Naive B cell (primary cell): ENCODE results near the gene SEL1L3. TPM values are rescaled to one million over a fixed set of nuclear protein-coding genes. Genes with fewer than 3 reads are reported as not detected.

Experiments
- ATAC-seq, 2 donors: fragments of 150-1000 bp; cut with Tn5 transposase; 2 replicates each; pipeline ENCODE4 v1.10.0; 2021; ENCODE audit warnings: low read depth in 2 of 2, mild to moderate bottlenecking in 2 of 2, moderate library complexity in 2 of 2
- DNase-seq: peaks from one replicate; pipeline ENCODE4 v3.0.0; 2022
- H3K27ac Mint-ChIP-seq, 6 donors: one replicate each; pipeline ENCODE4 v1.8.0; 2020 to 2022; ENCODE audit warnings: mild to moderate bottlenecking in 6 of 6, mixed read lengths in 6 of 6, moderate library complexity in 5 of 6, inconsistent platforms in 2 of 6
- H3K27me3 Mint-ChIP-seq, 3 donors: one replicate each; pipeline ENCODE4 v1.8.0; 2021 to 2022; ENCODE audit warnings: mixed read lengths in 3 of 3, mild to moderate bottlenecking in 1 of 3
- H3K36me3 Mint-ChIP-seq, 2 donors: one replicate each; pipeline ENCODE4 v1.8.0; 2020 to 2022; ENCODE audit warnings: mixed read lengths in 2 of 2, inconsistent platforms in 1 of 2, mild to moderate bottlenecking in 1 of 2
- H3K4me1 Mint-ChIP-seq, 3 donors: one replicate each; pipeline ENCODE4 v1.8.0; 2020 to 2022; ENCODE audit warnings: mixed read lengths in 3 of 3, inconsistent platforms in 1 of 3, mild to moderate bottlenecking in 1 of 3, moderate library complexity in 1 of 3
- H3K4me3 Mint-ChIP-seq, 8 donors: one replicate each; pipeline ENCODE4 v1.8.0; 2020 to 2022; ENCODE audit warnings: mild to moderate bottlenecking in 8 of 8, mixed read lengths in 8 of 8, moderate library complexity in 8 of 8, inconsistent platforms in 2 of 8
- H3K9me3 Mint-ChIP-seq, 7 donors: one replicate each; pipeline ENCODE4 v1.8.0; 2020 to 2022; ENCODE audit warnings: mixed read lengths in 7 of 7, mild to moderate bottlenecking in 5 of 7, inconsistent platforms in 2 of 7, moderate library complexity in 1 of 7
- polyA plus RNA-seq, 6 donors: library from polyadenylated mRNA; unstranded; fragments of 300-500 nt; fragmentation: Illumina TruSeq; gene quantifications; one replicate each; pipeline ENCODE4 v1.2.3, GENCODE V29; 2021; ENCODE audit warnings: low read depth in 6 of 6

Gene SEL1L3
- polyA plus RNA-seq, 6 donors from 2014 or later, result 129 to 288 (median 195) TPM

- DNase-seq, result no peak
- Mint-ChIP-seq H3K9me3 (no peaks in the 10 kb centered on the region), H3K36me3 (peaks cover 35 to 49% of the 10 kb centered on the region in 2 donors), H3K27ac (no peak overlapping the region), H3K4me3 (no peak overlapping the region), H3K4me1 (peaks cover 0 to 12% (median 0%) of the 10 kb centered on the region in 3 donors), H3K27me3 (no peaks in the 10 kb centered on the region)
- no peak for ATAC-seq
Observed at GRCh38 chr4:25818371-25818871, 44.4 kb downstream of the SEL1L3 start.

DNA sequence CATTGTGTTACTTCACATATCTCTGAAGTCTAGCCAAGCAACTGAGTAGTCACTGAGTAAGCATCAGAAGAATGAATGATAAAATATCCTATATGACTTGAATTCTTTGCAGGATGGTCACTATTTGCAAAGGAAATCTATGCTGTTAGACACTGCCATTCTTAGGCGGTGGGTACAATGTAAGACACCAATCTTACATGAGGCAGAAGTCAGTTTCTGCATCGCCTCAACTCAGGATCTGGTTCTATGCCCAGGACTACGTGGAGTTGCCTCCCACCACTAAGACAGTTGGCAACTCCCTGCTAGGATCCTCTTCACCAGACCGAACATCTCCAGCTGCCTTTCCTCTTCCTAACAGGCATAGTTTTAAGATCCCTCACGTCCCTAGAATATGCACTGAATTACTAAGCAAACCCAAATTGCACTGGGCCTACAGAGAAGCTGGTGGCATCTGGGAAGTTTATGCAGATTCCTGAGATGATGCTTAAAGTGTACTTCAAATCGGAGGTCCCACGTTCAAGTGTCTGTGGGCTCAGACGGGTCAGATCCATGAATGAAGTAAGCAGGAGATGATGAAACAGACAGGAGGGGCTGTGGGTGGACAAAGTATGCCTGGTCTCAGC lies 45.6 kb downstream of the SEL1L3 start:
- no peak overlapping the region for H3K4me3 Mint-ChIP-seq
- ATAC-seq (no peak), DNase-seq (no peak)
- no peaks in the 10 kb centered on the region for H3K9me3 Mint-ChIP-seq
- no peak overlapping the region for H3K27ac Mint-ChIP-seq
- no peaks in the 10 kb centered on the region for H3K27me3 Mint-ChIP-seq
- H3K36me3 Mint-ChIP-seq, result peaks cover 35 to 47% of the 10 kb centered on the region in 2 donors
- H3K4me1 Mint-ChIP-seq, result peaks cover 0 to 7% (median 0%) of the 10 kb centered on the region in 3 donors

DNA sequence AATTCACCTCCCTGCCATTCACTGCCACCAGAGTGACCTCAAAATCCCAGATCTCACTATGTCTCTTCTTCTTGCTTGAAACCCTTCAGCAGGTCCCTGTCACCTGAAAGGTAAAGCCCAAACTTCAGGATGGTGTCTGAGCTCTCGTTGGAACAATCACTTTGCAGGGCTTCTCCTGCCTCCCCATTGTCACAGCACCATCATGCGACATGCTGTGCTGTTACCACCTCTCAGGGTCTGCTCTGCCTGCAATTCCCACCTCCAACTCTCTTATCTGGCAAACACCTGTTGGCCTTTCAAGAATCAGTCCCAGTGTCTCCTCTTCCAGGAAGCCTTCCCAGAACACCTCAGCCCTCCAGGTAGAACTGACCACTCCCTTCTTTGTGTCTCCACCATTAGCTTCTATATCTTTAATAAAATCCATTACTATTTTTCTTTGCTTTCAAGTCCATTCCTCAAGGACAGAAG lies 46.2 kb downstream of the SEL1L3 start:
- Mint-ChIP-seq H3K4me3 (no peak overlapping the region), H3K9me3 (no peaks in the 10 kb centered on the region), H3K27ac (peak overlapping the region in 2 of 6 donors; percentile 24 to 74), H3K4me1 (peaks cover 0 to 7% (median 0%) of the 10 kb centered on the region in 3 donors), H3K36me3 (peaks cover 39 to 49% of the 10 kb centered on the region in 2 donors), H3K27me3 (no peaks in the 10 kb centered on the region)
- no peak for ATAC-seq
- DNase-seq, result no peak

DNA sequence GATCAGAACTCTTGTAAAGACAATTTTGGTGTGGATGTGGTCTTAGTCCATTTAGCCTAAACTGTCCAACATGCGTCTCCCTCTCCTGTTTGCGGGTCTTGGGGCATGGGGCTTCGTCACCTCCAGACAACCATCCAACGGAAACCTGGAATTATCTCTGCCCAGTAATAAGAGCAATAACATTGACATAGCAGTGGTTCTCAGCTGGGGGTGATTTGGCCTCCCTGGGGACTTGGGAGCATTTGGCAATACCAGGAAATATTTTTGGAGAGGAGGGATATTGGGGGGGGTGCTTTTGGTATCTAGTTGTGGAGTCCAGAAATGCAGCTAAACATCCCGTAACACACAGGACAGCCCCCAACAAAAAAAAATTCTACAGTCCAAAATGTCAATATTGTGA lies 47.2 kb downstream of the SEL1L3 start:
- H3K4me3 Mint-ChIP-seq, result no peak overlapping the region
- DNase-seq (no peak), ATAC-seq (no peak)
- H3K4me1 Mint-ChIP-seq, result peaks cover 0 to 7% (median 0%) of the 10 kb centered on the region in 3 donors
- H3K36me3 Mint-ChIP-seq, result peaks cover 48 to 49% of the 10 kb centered on the region in 2 donors
- H3K9me3 Mint-ChIP-seq, result no peaks in the 10 kb centered on the region
- peak overlapping the region in 1 of 6 donors; percentile 28 for H3K27ac Mint-ChIP-seq
- H3K27me3 Mint-ChIP-seq, result no peaks in the 10 kb centered on the region

- H3K27ac Mint-ChIP-seq, result peak overlapping the region in 4 of 6 donors; percentile 16 to 31 (median 28)
- ATAC-seq, result no peak
- H3K4me1 Mint-ChIP-seq, result peaks cover 0 to 7% (median 0%) of the 10 kb centered on the region in 3 donors
- DNase-seq, result no peak
- H3K4me3 Mint-ChIP-seq, result no peak overlapping the region
- peaks cover 40 to 44% of the 10 kb centered on the region in 2 donors for H3K36me3 Mint-ChIP-seq
- H3K27me3 Mint-ChIP-seq, result no peaks in the 10 kb centered on the region
- H3K9me3 Mint-ChIP-seq, result no peaks in the 10 kb centered on the region
Observed at GRCh38 chr4:25814301-25815136, 48.3 kb downstream of the SEL1L3 start.

DNA sequence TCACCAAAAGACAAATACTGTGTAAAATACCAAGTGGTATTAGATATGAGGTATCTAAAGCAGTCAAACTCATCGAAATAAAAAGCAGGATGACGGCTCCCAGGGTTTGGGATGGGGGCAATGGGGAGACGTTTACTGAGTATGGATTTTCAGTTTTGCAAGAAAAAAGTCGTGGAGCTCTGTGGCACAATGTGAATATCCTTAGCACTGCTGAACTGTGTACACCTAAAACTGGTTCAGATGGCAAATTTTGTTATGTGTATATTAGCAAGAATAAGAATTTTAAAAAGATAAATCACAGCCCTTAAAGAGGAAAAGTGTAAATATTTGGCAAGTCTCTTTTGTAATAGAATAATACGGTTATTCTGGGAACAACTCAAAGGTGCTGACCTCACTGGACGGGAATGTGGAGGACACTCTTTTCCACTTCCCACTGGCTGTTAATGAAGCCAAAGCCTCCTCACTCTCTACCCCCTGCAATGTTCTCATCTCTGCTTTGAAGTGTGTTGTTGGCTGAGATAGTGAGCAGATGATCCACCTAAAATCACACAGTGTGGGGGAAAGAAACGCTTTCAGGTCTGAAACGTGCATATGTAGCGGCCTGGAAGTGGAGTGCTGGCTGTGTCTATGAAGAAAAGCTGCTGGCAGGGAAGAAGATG lies 49.2 kb downstream of the SEL1L3 start:
- ATAC-seq (no peak), DNase-seq (no peak)
- Mint-ChIP-seq H3K4me1 (peaks cover 0 to 7% (median 0%) of the 10 kb centered on the region in 3 donors), H3K36me3 (peaks cover 41 to 42% of the 10 kb centered on the region in 2 donors), H3K27ac (peak overlapping the region in 1 of 6 donors; percentile 4), H3K4me3 (no peak overlapping the region), H3K9me3 (no peaks in the 10 kb centered on the region), H3K27me3 (no peaks in the 10 kb centered on the region)

GRCh38 chr4:25811841-25812240 lies 50.9 kb downstream of the SEL1L3 start:
- H3K4me1 Mint-ChIP-seq, result peaks cover 0 to 6% (median 0%) of the 10 kb centered on the region in 3 donors
- H3K27me3 Mint-ChIP-seq, result no peaks in the 10 kb centered on the region
- peak overlapping the region in 2 of 6 donors; percentile 38 to 75 for H3K27ac Mint-ChIP-seq
- DNase-seq, result no peak
- no peaks in the 10 kb centered on the region for H3K9me3 Mint-ChIP-seq
- no peak overlapping the region for H3K4me3 Mint-ChIP-seq
- H3K36me3 Mint-ChIP-seq, result peaks cover 50 to 56% of the 10 kb centered on the region in 2 donors
- ATAC-seq, result no peak

- ATAC-seq (no peak), DNase-seq (no peak)
- Mint-ChIP-seq H3K9me3 (no peaks in the 10 kb centered on the region), H3K27me3 (no peaks in the 10 kb centered on the region), H3K4me1 (peaks cover 0 to 1% (median 0%) of the 10 kb centered on the region in 3 donors), H3K27ac (peak overlapping the region in 3 of 6 donors; percentile 38 to 64 (median 56)), H3K4me3 (no peak overlapping the region), H3K36me3 (peaks cover 50 to 53% of the 10 kb centered on the region in 2 donors)
Observed at GRCh38 chr4:25811374-25811690, 51.5 kb downstream of the SEL1L3 start.

DNA sequence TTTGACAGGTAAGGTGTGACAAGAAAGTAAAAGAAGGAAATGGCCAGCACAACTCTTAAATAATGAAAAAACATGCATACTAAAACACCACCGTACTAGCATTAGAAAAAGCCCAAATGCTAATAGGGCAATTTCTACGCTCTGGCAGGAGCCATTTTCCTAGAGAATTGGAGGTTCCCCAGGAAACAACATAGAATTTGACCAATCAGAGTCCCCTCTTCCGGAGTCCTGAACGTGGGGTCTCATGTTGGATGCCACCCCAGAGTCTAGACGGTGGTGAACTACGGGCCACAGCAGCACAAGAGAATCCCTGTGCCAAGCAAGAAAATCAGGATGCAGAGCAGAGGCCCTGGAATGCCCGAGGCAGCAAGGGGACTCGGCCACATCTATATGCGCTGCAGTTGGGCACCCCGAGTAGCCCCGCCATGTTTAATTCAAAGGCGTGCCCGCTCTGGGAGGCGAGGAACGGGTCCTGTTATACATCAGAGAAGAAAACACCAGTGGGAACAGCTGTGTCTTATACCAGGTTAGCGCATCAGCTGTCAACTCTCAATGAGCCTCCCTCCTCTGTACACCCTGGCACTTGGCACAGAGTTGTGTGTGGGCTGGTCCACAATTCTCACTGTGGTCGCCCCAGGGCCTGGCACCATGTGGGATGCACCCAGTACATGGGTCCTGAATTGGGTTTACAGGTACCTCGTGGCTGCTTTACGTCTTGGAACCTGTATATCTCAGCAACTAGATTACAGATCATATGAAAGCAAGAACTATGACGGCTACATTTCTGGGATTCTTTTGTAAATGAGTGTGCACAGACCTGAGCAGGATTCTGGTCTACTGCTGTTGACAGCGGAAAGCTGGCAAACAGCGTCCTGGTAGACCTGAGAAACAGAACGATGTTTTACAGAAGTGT lies 52.1 kb downstream of the SEL1L3 start:
- peaks cover 50 to 51% of the 10 kb centered on the region in 2 donors for H3K36me3 Mint-ChIP-seq
- H3K27ac Mint-ChIP-seq, result peak overlapping the region in 4 of 6 donors; percentile 38 to 87 (median 60)
- no peaks in the 10 kb centered on the region for H3K4me1 Mint-ChIP-seq

GRCh38 chr4:25809996-25810395 lies 52.8 kb downstream of the SEL1L3 start:
- no peak for ATAC-seq
- H3K27me3 Mint-ChIP-seq, result no peaks in the 10 kb centered on the region
- H3K36me3 Mint-ChIP-seq, result peaks cover 50 to 56% of the 10 kb centered on the region in 2 donors
- H3K4me3 Mint-ChIP-seq, result no peak overlapping the region
- no peaks in the 10 kb centered on the region for H3K4me1 Mint-ChIP-seq
- H3K9me3 Mint-ChIP-seq, result no peaks in the 10 kb centered on the region
- no peak for DNase-seq
- H3K27ac Mint-ChIP-seq, result peak overlapping the region in 3 of 6 donors; percentile 46 to 87 (median 56)

More for the DNA sequence above, 52.1 kb downstream of the SEL1L3 start:
- H3K27me3 Mint-ChIP-seq, result no peaks in the 10 kb centered on the region
- no peak overlapping the region for H3K4me3 Mint-ChIP-seq
- ATAC-seq (no peak), DNase-seq (no peak)
- H3K9me3 Mint-ChIP-seq, result no peaks in the 10 kb centered on the region

GRCh38 chr4:25807102-25807728 lies 55.6 kb downstream of the SEL1L3 start:
- no peaks in the 10 kb centered on the region for H3K9me3 Mint-ChIP-seq
- H3K4me1 Mint-ChIP-seq, result no peaks in the 10 kb centered on the region
- peaks cover 37 to 44% of the 10 kb centered on the region in 2 donors for H3K36me3 Mint-ChIP-seq
- H3K4me3 Mint-ChIP-seq, result no peak overlapping the region
- DNase-seq (no peak), ATAC-seq (no peak)
- peak overlapping the region in 1 of 6 donors; percentile 44 for H3K27ac Mint-ChIP-seq
- H3K27me3 Mint-ChIP-seq, result no peaks in the 10 kb centered on the region

- DNase-seq, result no peak
- no peaks in the 10 kb centered on the region for H3K9me3 Mint-ChIP-seq
- H3K4me3 Mint-ChIP-seq, result no peak overlapping the region
- H3K36me3 Mint-ChIP-seq, result peaks cover 33 to 34% of the 10 kb centered on the region in 2 donors
- no peaks in the 10 kb centered on the region for H3K4me1 Mint-ChIP-seq
- no peak for ATAC-seq
- peak overlapping the region in 2 of 6 donors; percentile 47 to 64 for H3K27ac Mint-ChIP-seq
- no peaks in the 10 kb centered on the region for H3K27me3 Mint-ChIP-seq
Observed at GRCh38 chr4:25805255-25805860, 57.4 kb downstream of the SEL1L3 start.
